LNCaP clone FGC (cell line): Measurements from ENCODE around the gene TTBK2.

Experiments
- DNase-seq: peaks from one replicate; pipeline ENCODE4 v3.0.0-alpha.2; 2011; ENCODE audit warnings: low read depth
- H3K4me3 ChIP-seq: 2 replicates; pipeline ENCODE4 v1.5.1; 2011; ENCODE audit warnings: mild to moderate bottlenecking, low read depth, low read length, control low read depth
- CTCF ChIP-seq: IDR thresholded peaks from 2 replicates; pipeline ENCODE4 v1.5.1; 2012; ENCODE audit warnings: mild to moderate bottlenecking; ENCODE audit not compliant: control insufficient read depth, insufficient read depth; ENCODE audit errors: extremely low read depth

Gene TTBK2

GRCh38 chr15:42710662-42711061 lies 209.9 kb downstream of the TTBK2 start:
- DNase-seq: no peak
- no peak for TF ChIP-seq CTCF
- no peak overlapping the region for H3K4me3 ChIP-seq

GRCh38 chr15:42707873-42708544 lies 212.6 kb downstream of the TTBK2 start:
- H3K4me3 ChIP-seq: no peak overlapping the region
- DNase-seq: no peak
- no peak for TF ChIP-seq CTCF

GRCh38 chr15:42707068-42707467 lies 213.5 kb downstream of the TTBK2 start:
- no peak for TF ChIP-seq CTCF
- peak; percentile 100 for DNase-seq
- no peak overlapping the region for H3K4me3 ChIP-seq

- no peak for TF ChIP-seq CTCF
- no peak overlapping the region for H3K4me3 ChIP-seq
- no peak for DNase-seq
Observed at GRCh38 chr15:42705336-42705735, 215.2 kb downstream of the TTBK2 start.

GRCh38 chr15:42704492-42704926 lies 216.1 kb downstream of the TTBK2 start:
- TF ChIP-seq CTCF: peak; percentile 90
- DNase-seq: peak; percentile 56
- H3K4me3 ChIP-seq: no peak overlapping the region

GRCh38 chr15:42696626-42697025 lies 224.0 kb downstream of the TTBK2 start:
- no peak for DNase-seq
- no peak overlapping the region for H3K4me3 ChIP-seq
- no peak for TF ChIP-seq CTCF

- no peak overlapping the region for H3K4me3 ChIP-seq
- DNase-seq: peak; percentile 23
- no peak for TF ChIP-seq CTCF
Observed at GRCh38 chr15:42695527-42696071, 225.0 kb downstream of the TTBK2 start.
